HTERT RPE-1 (cell line): Measurements from ENCODE around the gene TEKTIP1.
"Not testable (repeated sequence)": the region's sequence is repeated elsewhere in the genome, so short reads cannot be mapped to it uniquely, and the experiment has no call there.

Experiments
- in situ Hi-C: fragments of 300-500 bp; cut with MboI; formaldehyde crosslinking; loops from 4 replicates; pipeline ENCODE4 v1.14.3; 2020; ENCODE audit warnings: low sequenced_read_pairs

Gene TEKTIP1

GRCh38 chr19:3506384-3507340 lies 32.3 kb upstream of the TEKTIP1 start:
- in situ Hi-C loops: no loop called here

GRCh38 chr19:3507371-3508120 lies 31.4 kb upstream of the TEKTIP1 start:
- in situ Hi-C loops: no loop called here

- in situ Hi-C loops: not testable (repeated sequence)
Measured at GRCh38 chr19:3508121-3508661, 30.8 kb upstream of the TEKTIP1 start.

- in situ Hi-C loops: no loop called here
Measured at GRCh38 chr19:3508771-3509535, 30.0 kb upstream of the TEKTIP1 start.

- in situ Hi-C loops: no loop called here
Measured at GRCh38 chr19:3509566-3509989, 29.4 kb upstream of the TEKTIP1 start.

- in situ Hi-C loops: no loop called here
Measured at GRCh38 chr19:3510727-3511126, 28.2 kb upstream of the TEKTIP1 start.

GRCh38 chr19:3511506-3512251 lies 27.3 kb upstream of the TEKTIP1 start:
- in situ Hi-C loops: no loop called here

- in situ Hi-C loops: no loop called here
Measured at GRCh38 chr19:3512562-3513228, 26.3 kb upstream of the TEKTIP1 start.

GRCh38 chr19:3513229-3514140 lies 25.5 kb upstream of the TEKTIP1 start:
- in situ Hi-C loops: no loop called here

- in situ Hi-C loops: no loop called here
Measured at GRCh38 chr19:3514930-3515329, 24.0 kb upstream of the TEKTIP1 start.

- in situ Hi-C loops: no loop called here
Measured at GRCh38 chr19:3515891-3516422, 23.0 kb upstream of the TEKTIP1 start.

GRCh38 chr19:3516675-3517207 lies 22.2 kb upstream of the TEKTIP1 start:
- in situ Hi-C loops: no loop called here

- in situ Hi-C loops: no loop called here
Measured at GRCh38 chr19:3517638-3518037, 21.3 kb upstream of the TEKTIP1 start.

GRCh38 chr19:3518255-3518654 lies 20.7 kb upstream of the TEKTIP1 start:
- in situ Hi-C loops: no loop called here

GRCh38 chr19:3518659-3519058 lies 20.3 kb upstream of the TEKTIP1 start:
- in situ Hi-C loops: no loop called here

GRCh38 chr19:3519126-3519525 lies 19.8 kb upstream of the TEKTIP1 start:
- in situ Hi-C loops: no loop called here

- in situ Hi-C loops: no loop called here
Measured at GRCh38 chr19:3520166-3521103, 18.5 kb upstream of the TEKTIP1 start.
